Measurements from ENCODE around the gene FAM83G.
A peak's percentile ranks its signal among the peaks of the same experiment; 100 is the strongest.

FAM83G gene

GRCh38 chr17:18986541-18987229 lies 17.9 kb downstream of the FAM83G start:
- DNase-seq = no peak

- no peak for DNase-seq
Measured at GRCh38 chr17:18985475-18985874, 19.1 kb downstream of the FAM83G start.

- no peak for DNase-seq
Measured at GRCh38 chr17:18984273-18985114, 20.1 kb downstream of the FAM83G start.

- DNase-seq = peak; percentile 50 to 73
Measured at GRCh38 chr17:18981642-18982424, 22.7 kb downstream of the FAM83G start.

GRCh38 chr17:18981335-18981641 lies 23.3 kb downstream of the FAM83G start:
- no peak for DNase-seq

GRCh38 chr17:18980682-18981334 lies 23.8 kb downstream of the FAM83G start:
- no peak for DNase-seq

GRCh38 chr17:18978655-18979054 lies 25.9 kb downstream of the FAM83G start:
- DNase-seq = no peak

GRCh38 chr17:18978050-18978449 lies 26.5 kb downstream of the FAM83G start:
- DNase-seq = no peak

- no peak for DNase-seq
Measured at GRCh38 chr17:18977646-18978045, 26.9 kb downstream of the FAM83G start.

GRCh38 chr17:18977021-18977420 lies 27.5 kb downstream of the FAM83G start:
- DNase-seq = no peak

GRCh38 chr17:18976201-18976600 lies 28.4 kb downstream of the FAM83G start:
- no peak for DNase-seq

GRCh38 chr17:18975597-18975996 lies 29.0 kb downstream of the FAM83G start:
- no peak for DNase-seq

- no peak for DNase-seq
Measured at GRCh38 chr17:18974407-18975149, 30.0 kb downstream of the FAM83G start.

GRCh38 chr17:18971801-18972200 lies 32.8 kb downstream of the FAM83G start:
- no peak for DNase-seq

GRCh38 chr17:18970582-18971480 lies 33.7 kb downstream of the FAM83G start:
- no peak for DNase-seq

GRCh38 chr17:18968945-18969887 lies 35.3 kb downstream of the FAM83G start:
- DNase-seq = no peak

GRCh38 chr17:18968345-18968744 lies 36.2 kb downstream of the FAM83G start:
- DNase-seq = no peak

GRCh38 chr17:18967916-18968315 lies 36.6 kb downstream of the FAM83G start:
- peak in 1 of 2 experiments; percentile 0 for DNase-seq

GRCh38 chr17:18966831-18967624 lies 37.5 kb downstream of the FAM83G start:
- DNase-seq = peak; percentile 0 to 8
